GM20000 (cell line): ENCODE measurements around the gene NEU3.

Source experiments
- DNase-seq: peaks from one replicate; pipeline ENCODE4 v3.0.0; 2012; ENCODE audit warnings: low spot score
- CTCF ChIP-seq: IDR thresholded peaks from 2 replicates; pipeline ENCODE4 v1.5.1; 2012; ENCODE audit warnings: mild to moderate bottlenecking, control low read depth; ENCODE audit errors: extremely low read depth, missing control alignments

The NEU3 gene

GRCh38 chr11:74988541-74989259, at the start of gene NEU3:
NEU3 (plus strand) TSS chr11:74988933; CDS start chr11:74989061, 128 bp downstream.
- TF ChIP-seq CTCF = no peak
- peak; percentile 86 for DNase-seq

GRCh38 chr11:74941492-74941891, 47.2 kb upstream of the NEU3 start:
- no peak for TF ChIP-seq CTCF
- no peak for DNase-seq

GRCh38 chr11:74942073-74942759, 46.5 kb upstream of the NEU3 start:
- DNase-seq = no peak
- no peak for TF ChIP-seq CTCF

- no peak for TF ChIP-seq CTCF
These were observed 40.2 kb upstream of the NEU3 start for GRCh38 chr11:74948546-74948897.

GRCh38 chr11:74948898-74949752, 39.6 kb upstream of the NEU3 start, which contains the start of the genes SPCS2 and XRRA1:
SPCS2 (plus strand) TSS chr11:74949266; CDS start chr11:74949286, 20 bp downstream.
XRRA1 (minus strand) TSS chr11:74949091; CDS start chr11:74940878, 8,213 bp downstream.
- DNase-seq = peak; percentile 89
- TF ChIP-seq CTCF = no peak

More at GRCh38 chr11:74948546-74948897, 40.2 kb upstream of the NEU3 start:
- DNase-seq = no peak

GRCh38 chr11:74949753-74950137, 39.0 kb upstream of the NEU3 start:
- no peak for TF ChIP-seq CTCF
- DNase-seq = no peak

- no peak for TF ChIP-seq CTCF
These were observed 38.3 kb upstream of the NEU3 start for GRCh38 chr11:74950374-74950969.

More at GRCh38 chr11:74950374-74950969, 38.3 kb upstream of the NEU3 start:
- peak; percentile 29 for DNase-seq
